GM18508 (cell line): ENCODE results near the gene HAUS6.
"Not testable (repeated sequence)": the region's sequence is repeated elsewhere in the genome, so short reads cannot be mapped to it uniquely, and the experiment has no call there.

Experiments
- ATAC-seq: cut with Tn5 transposase; IDR thresholded peaks from one replicate; pipeline ENCODE4 v1.9.1; 2021; ENCODE audit warnings: moderate number of reproducible peaks; ENCODE audit not compliant: insufficient read depth, unreplicated experiment

The HAUS6 gene

GRCh38 chr9:19102631-19103345 is at the start of gene HAUS6:
TSS of gene HAUS6 (minus strand) at chr9:19102904. CDS start at chr9:19102651, 253 bp downstream.
- ATAC-seq, result peak; percentile 96

- not testable (repeated sequence) for ATAC-seq
These were observed 49.4 kb upstream of the HAUS6 start for GRCh38 chr9:19152160-19152498.

GRCh38 chr9:19151425-19152159 is 48.9 kb upstream of the HAUS6 start:
- ATAC-seq, result no peak

GRCh38 chr9:19149230-19149629 is 46.5 kb upstream of the HAUS6 start:
- ATAC-seq, result no peak

GRCh38 chr9:19148187-19148586 is 45.5 kb upstream of the HAUS6 start:
- no peak for ATAC-seq

- ATAC-seq, result no peak
These were observed 43.8 kb upstream of the HAUS6 start for GRCh38 chr9:19146441-19147024.

- ATAC-seq, result no peak
These were observed 43.2 kb upstream of the HAUS6 start for GRCh38 chr9:19145881-19146280.

- ATAC-seq, result no peak
These were observed 37.6 kb upstream of the HAUS6 start for GRCh38 chr9:19140259-19140658.

GRCh38 chr9:19138084-19138483 is 35.4 kb upstream of the HAUS6 start:
- no peak for ATAC-seq

- no peak for ATAC-seq
These were observed 34.6 kb upstream of the HAUS6 start for GRCh38 chr9:19137282-19137681.

GRCh38 chr9:19136129-19136528 is 33.4 kb upstream of the HAUS6 start:
- no peak for ATAC-seq

- no peak for ATAC-seq
These were observed 31.0 kb upstream of the HAUS6 start for GRCh38 chr9:19133549-19134345.

- no peak for ATAC-seq
These were observed 27.7 kb upstream of the HAUS6 start for GRCh38 chr9:19130436-19130835.

- ATAC-seq, result no peak
These were observed 25.3 kb upstream of the HAUS6 start for GRCh38 chr9:19127871-19128500.

- no peak for ATAC-seq
These were observed 21.7 kb upstream of the HAUS6 start for GRCh38 chr9:19124430-19124793.

GRCh38 chr9:19122490-19123042 is 19.9 kb upstream of the HAUS6 start:
- no peak for ATAC-seq

GRCh38 chr9:19120877-19121276 is 18.2 kb upstream of the HAUS6 start:
- ATAC-seq, result no peak

- ATAC-seq, result no peak
These were observed 17.2 kb upstream of the HAUS6 start for GRCh38 chr9:19119801-19120440.

- no peak for ATAC-seq
These were observed 16.5 kb upstream of the HAUS6 start for GRCh38 chr9:19119246-19119645.
